ENCODE data around the gene CHRNB2. TPM values are rescaled to one million over a fixed set of nuclear protein-coding genes. Genes with fewer than 3 reads are reported as not detected.

CHRNB2 gene
- total and polyA plus RNA-seq, 9 of the 15 experiments (the other 6 are each of a cell fraction or from before 2014, with no cell fraction given) = 0.01 TPM; not detected in 8

- TF ChIP-seq ZBTB40 (IDR thresholded peaks at IDR 0.05) = 0 out of 2 replicates have a peak, but pooled peaks have one; percentile 22
- 0 out of 2 replicates have a peak, but pooled peaks have one; percentile 36 for TF ChIP-seq ZBTB40 (CRISPR knock-in tag; IDR thresholded peaks at IDR 0.05)
- 0 out of 2 replicates have a peak, but pooled peaks have one; percentile 39 for TF ChIP-seq ZNF431 (CRISPR knock-in tag; IDR thresholded peaks at IDR 0.05)
- peak; percentile 93 for TF ChIP-seq RB1 (IDR thresholded peaks at IDR 0.05; ENCODE audit: low read depth)
- TF ChIP-seq SETDB1 (IDR thresholded peaks at IDR 0.05; ENCODE audit: low read length) = no peak
- no peak for TF ChIP-seq MAFF (IDR thresholded peaks at IDR 0.05; ENCODE audit: low read length)
- TF ChIP-seq AFF4 (CRISPR knock-in tag; IDR thresholded peaks at IDR 0.05) = peak; percentile 85; the same call in 1 of the 2 replicates
- no peak for TF ChIP-seq GTF2B (IDR thresholded peaks at IDR 0.05; ENCODE audit: extremely low read depth, insufficient read length)
- TF ChIP-seq ZBTB17 (CRISPR knock-in tag; IDR thresholded peaks at IDR 0.05) = no peak
These were observed at the start of gene CHRNB2 (continued) for GRCh38 chr1:154567386-154568156.
